ENCODE measurements around the gene CHN1. TPM values are rescaled to one million over a fixed set of nuclear protein-coding genes. Genes with fewer than 3 reads are reported as not detected.

Gene CHN1
- polyA plus RNA-seq, 1 of the 3 experiments (the other 2 are of a cell fraction), result 31.6 TPM

GRCh38 chr2:175025233-175025632, 20.1 kb upstream of the CHN1 start:
- CTCF ChIA-PET, result interaction anchor here (1.0 kb wide), 1 partner anchor 28 kb away, joined by 3 read pairs; no protein-coding TSS in a partner anchor
- no peaks in the 10 kb centered on the region for H3K4me1 ChIP-seq (ENCODE audit: control insufficient read depth in 1 of 2, insufficient read depth in 2 of 2, low read depth in 1 of 2, low read length in 1 of 2)
- no peak for DNase-seq
- TF ChIP-seq TCF12 (IDR thresholded peaks at IDR 0.05) (no peak), YY1 (IDR thresholded peaks at IDR 0.05; ENCODE audit: low read depth) (no peak), GABPA (IDR thresholded peaks at IDR 0.05; ENCODE audit: low read depth) (no peak), ELF1 (IDR thresholded peaks at IDR 0.05) (no peak), CTCF (IDR thresholded peaks at IDR 0.05) (no peak), NRF1 (IDR thresholded peaks at IDR 0.05; ENCODE audit: low read depth, low read length) (no peak)
- H3K27ac ChIP-seq (ENCODE audit: low read depth in 2 of 2, low read length in 1 of 2), result no peak overlapping the region
- H3K9me2 ChIP-seq, result no peaks in the 10 kb centered on the region
- H3K4me2 ChIP-seq, result no peak overlapping the region
- H3K79me2 ChIP-seq (ENCODE audit: insufficient read depth), result no peaks in the 10 kb centered on the region
- H3F3A ChIP-seq (replicated peaks; ENCODE audit: insufficient read depth), result no peaks in the 10 kb centered on the region
- H3K36me3 ChIP-seq (replicated peaks in 1 of 2; ENCODE audit: control insufficient read depth in 1 of 2, insufficient read depth in 2 of 2, low read length in 1 of 2), result no peaks in the 10 kb centered on the region
- no peak overlapping the region for H3K4me3 ChIP-seq (ENCODE audit: low read depth in 2 of 2, low read length in 1 of 2)
- POLR2A ChIA-PET, result no interaction called here
- H3K9ac ChIP-seq, result no peak overlapping the region
- no peaks in the 10 kb centered on the region for H4K20me1 ChIP-seq (ENCODE audit: insufficient read depth)
- 99% methylated on average over 3 of the region's 3 CpGs for WGBS (ENCODE audit: low lambda C conversion rate)
- no peak overlapping the region for H2AFZ ChIP-seq (ENCODE audit: low read depth)
- H3K27me3 ChIP-seq (ENCODE audit: insufficient read depth), result no peaks in the 10 kb centered on the region
- H3K9me3 ChIP-seq, result no peaks in the 10 kb centered on the region

GRCh38 chr2:175022923-175023322, 17.7 kb upstream of the CHN1 start:
- no peaks in the 10 kb centered on the region for H3K36me3 ChIP-seq (replicated peaks in 1 of 2; ENCODE audit: control insufficient read depth in 1 of 2, insufficient read depth in 2 of 2, low read length in 1 of 2)
- no peak for TF ChIP-seq SMC3 (IDR thresholded peaks at IDR 0.05; ENCODE audit: low read depth, low read length)
- no peak for TF ChIP-seq POLR2AphosphoS5 (IDR thresholded peaks at IDR 0.05; ENCODE audit: low read depth, low read length)
- no peak for TF ChIP-seq ELF1 (IDR thresholded peaks at IDR 0.05)
- no peak for TF ChIP-seq RXRA (IDR thresholded peaks at IDR 0.05; ENCODE audit: borderline replicate concordance, low read depth)
- TF ChIP-seq RCOR1 (IDR thresholded peaks at IDR 0.05; ENCODE audit: low read length), result no peak
- no peak for TF ChIP-seq EZH2phosphoT487 (IDR thresholded peaks at IDR 0.05; ENCODE audit: borderline replicate concordance, low read depth)
- no peak for TF ChIP-seq CHD2 (IDR thresholded peaks at IDR 0.05; ENCODE audit: low read length, partially characterized antibody)
- TF ChIP-seq ZBTB33 (IDR thresholded peaks at IDR 0.05; ENCODE audit: borderline replicate concordance, low read depth), result no peak
- no peak for TF ChIP-seq EP300 (IDR thresholded peaks at IDR 0.05; ENCODE audit: borderline replicate concordance in 1 of 2, low read depth in 1 of 2, low read length in 1 of 2)
- no peak for TF ChIP-seq PBX3 (IDR thresholded peaks at IDR 0.05)
- no peak for TF ChIP-seq NFIC (IDR thresholded peaks at IDR 0.05; ENCODE audit: borderline replicate concordance)
- TF ChIP-seq MEF2A (IDR thresholded peaks at IDR 0.05; ENCODE audit: borderline replicate concordance, low read depth), result no peak
- TF ChIP-seq IRF3 (IDR thresholded peaks at IDR 0.05; ENCODE audit: low read depth, low read length), result no peak
- no peak overlapping the region for H3K9ac ChIP-seq
- H3K9me2 ChIP-seq, result no peaks in the 10 kb centered on the region
- 94% methylated on average over 3 of the region's 3 CpGs for WGBS (ENCODE audit: low lambda C conversion rate)
- H3F3A ChIP-seq (replicated peaks; ENCODE audit: insufficient read depth), result no peaks in the 10 kb centered on the region
- no peak for DNase-seq
- H2AFZ ChIP-seq (ENCODE audit: low read depth), result no peak overlapping the region
- H3K27me3 ChIP-seq (ENCODE audit: insufficient read depth), result no peaks in the 10 kb centered on the region
- ChIA-PET CTCF (interaction anchor here (0.6 to 1.3 kb wide), 5 partner anchors 8 to 252 kb away, joined by 3 to 5 read pairs (median 3); no protein-coding TSS in a partner anchor), POLR2A (no interaction called here)
- H3K79me2 ChIP-seq (ENCODE audit: insufficient read depth), result no peaks in the 10 kb centered on the region
- peaks cover 0 to 2% of the 10 kb centered on the region in 2 experiments; a peak in 1 of 4 replicates for H3K4me1 ChIP-seq (ENCODE audit: control insufficient read depth in 1 of 2, insufficient read depth in 2 of 2, low read depth in 1 of 2, low read length in 1 of 2)
- no peaks in the 10 kb centered on the region for H4K20me1 ChIP-seq (ENCODE audit: insufficient read depth)
- no peak overlapping the region for H3K4me3 ChIP-seq (ENCODE audit: low read depth in 2 of 2, low read length in 1 of 2)
- no peak overlapping the region for H3K27ac ChIP-seq (ENCODE audit: low read depth in 2 of 2, low read length in 1 of 2)
- H3K4me2 ChIP-seq, result no peak overlapping the region
- H3K9me3 ChIP-seq, result no peaks in the 10 kb centered on the region
